KOPT-K1 (cell line): Measurements from ENCODE around the gene CCNT1.
"Not testable (repeated sequence)": the region's sequence is repeated elsewhere in the genome, so short reads cannot be mapped to it uniquely, and the experiment has no call there.

ENCODE experiments used
- H3K27ac ChIP-seq: fragments of 200-600 bp; sonication (generic); 2 replicates; pipeline ENCODE4 v1.5.1; 2016; ENCODE audit warnings: antibody characterized with exemption, mild to moderate bottlenecking, low read depth, low read length; ENCODE audit not compliant: poor library complexity, severe bottlenecking
- H3K36me3 ChIP-seq: fragments of 200-600 bp; sonication (generic); 2 replicates; pipeline ENCODE4 v1.5.1; 2017; ENCODE audit warnings: antibody characterized with exemption, mild to moderate bottlenecking, low read length, moderate library complexity; ENCODE audit not compliant: insufficient read depth
- H3K9me3 ChIP-seq: fragments of 200-600 bp; sonication (generic); 2 replicates; pipeline ENCODE4 v1.5.1; 2017; ENCODE audit warnings: antibody characterized with exemption, low read length, mild to moderate bottlenecking; ENCODE audit not compliant: insufficient read depth, poor library complexity, severe bottlenecking

The CCNT1 gene

GRCh38 chr12:48682533-48682905, 34.0 kb downstream of the CCNT1 start:
- not testable (repeated sequence) for H3K9me3 ChIP-seq
- peaks cover 37% of the 10 kb centered on the region for H3K36me3 ChIP-seq
- H3K27ac ChIP-seq = peak overlapping the region; percentile 92

GRCh38 chr12:48681710-48682532, 34.6 kb downstream of the CCNT1 start, which contains the start of gene KANSL2:
Gene KANSL2, minus strand, starts transcription at chr12:48682238. Its CDS starts 606 bp downstream, at chr12:48681632.
- Histone ChIP-seq H3K9me3 (no peaks in the 10 kb centered on the region), H3K27ac (peak within 1 kb of the TSS; percentile 92), H3K36me3 (peaks cover 38% of the 10 kb centered on the region)

GRCh38 chr12:48681399-48681709, 35.2 kb downstream of the CCNT1 start:
- H3K9me3 ChIP-seq = no peaks in the 10 kb centered on the region
- H3K27ac ChIP-seq = peak overlapping the region; percentile 92
- peaks cover 43% of the 10 kb centered on the region for H3K36me3 ChIP-seq

- Histone ChIP-seq H3K9me3 (no peaks in the 10 kb centered on the region), H3K27ac (peak overlapping the region; percentile 92), H3K36me3 (peaks cover 48% of the 10 kb centered on the region)
Measured at GRCh38 chr12:48680861-48681260, 35.6 kb downstream of the CCNT1 start.

GRCh38 chr12:48678551-48679185, 37.8 kb downstream of the CCNT1 start:
- no peak overlapping the region for H3K27ac ChIP-seq
- H3K9me3 ChIP-seq = no peaks in the 10 kb centered on the region
- H3K36me3 ChIP-seq = peaks cover 70% of the 10 kb centered on the region

GRCh38 chr12:48671231-48671856, 45.2 kb downstream of the CCNT1 start:
- Histone ChIP-seq H3K9me3 (no peaks in the 10 kb centered on the region), H3K27ac (no peak overlapping the region), H3K36me3 (peaks cover 100% of the 10 kb centered on the region)

- Histone ChIP-seq H3K9me3 (no peaks in the 10 kb centered on the region), H3K27ac (no peak overlapping the region), H3K36me3 (peaks cover 100% of the 10 kb centered on the region)
Measured at GRCh38 chr12:48668996-48669395, 47.5 kb downstream of the CCNT1 start.

- peaks cover 100% of the 10 kb centered on the region for H3K36me3 ChIP-seq
- no peak overlapping the region for H3K27ac ChIP-seq
- no peaks in the 10 kb centered on the region for H3K9me3 ChIP-seq
Measured at GRCh38 chr12:48659863-48660262, 56.6 kb downstream of the CCNT1 start.

GRCh38 chr12:48651681-48652080, 64.8 kb downstream of the CCNT1 start:
- Histone ChIP-seq H3K9me3 (no peaks in the 10 kb centered on the region), H3K27ac (no peak overlapping the region), H3K36me3 (peaks cover 98% of the 10 kb centered on the region)

- peaks cover 27% of the 10 kb centered on the region for H3K9me3 ChIP-seq
- H3K36me3 ChIP-seq = peaks cover 74% of the 10 kb centered on the region
- H3K27ac ChIP-seq = not testable (repeated sequence)
Measured at GRCh38 chr12:48645354-48645753, 71.2 kb downstream of the CCNT1 start.

GRCh38 chr12:48643011-48643410, 73.5 kb downstream of the CCNT1 start:
- Histone ChIP-seq H3K9me3 (peaks cover 27% of the 10 kb centered on the region), H3K36me3 (peaks cover 51% of the 10 kb centered on the region), H3K27ac (no peak overlapping the region)

- H3K27ac ChIP-seq = not testable (repeated sequence)
- H3K36me3 ChIP-seq = peaks cover 42% of the 10 kb centered on the region
- H3K9me3 ChIP-seq = peaks cover 27% of the 10 kb centered on the region
Measured at GRCh38 chr12:48641752-48642555, 74.6 kb downstream of the CCNT1 start.

- Histone ChIP-seq H3K27ac (no peak overlapping the region), H3K36me3 (peaks cover 31% of the 10 kb centered on the region), H3K9me3 (peaks cover 27% of the 10 kb centered on the region)
Measured at GRCh38 chr12:48640854-48641253, 75.7 kb downstream of the CCNT1 start.

GRCh38 chr12:48640428-48640827, 76.1 kb downstream of the CCNT1 start:
- peaks cover 30% of the 10 kb centered on the region for H3K36me3 ChIP-seq
- no peak overlapping the region for H3K27ac ChIP-seq
- H3K9me3 ChIP-seq = peaks cover 27% of the 10 kb centered on the region
